ENCODE results near the gene MTREX. TPM values are rescaled to one million over a fixed set of nuclear protein-coding genes. Genes with fewer than 3 reads are reported as not detected.

The MTREX gene
- total and polyA plus RNA-seq, 4 donors = 17.4 to 88.4 (median 35.9) TPM

Other genes starting within 250 kb of the MTREX start
- gene GZMA, start 205.3 kb upstream of the MTREX start, total RNA-seq = 1 to 10 TPM; 2.4 to 4.3 TPM
- gene GZMA, start 205.3 kb upstream of the MTREX start, polyA plus RNA-seq = 1 to 10 TPM; 6.2 to 7.8 TPM
- 10 to 100 TPM; 18.8 to 30.8 TPM for gene GPX8, start 147.8 kb upstream of the MTREX start, total RNA-seq
- gene GPX8, start 147.8 kb upstream of the MTREX start, polyA plus RNA-seq = 1 to 10 TPM; 7.5 to 8.6 TPM
- gene CDC20B, start 134.8 kb upstream of the MTREX start, total RNA-seq = 1 to 10 TPM; 1.4 to 5.7 TPM
- under 1 TPM; 0.28 to 0.42 TPM for gene CDC20B, start 134.8 kb upstream of the MTREX start, polyA plus RNA-seq
- 1 to 10 TPM in 1 of 2 donors, under 1 TPM in 1; 0.31 to 1.7 TPM for gene MCIDAS, start 80.7 kb upstream of the MTREX start, total RNA-seq
- under 1 TPM; 0.23 to 0.93 TPM for gene MCIDAS, start 80.7 kb upstream of the MTREX start, polyA plus RNA-seq
- 1 to 10 TPM; 4.7 to 8.5 TPM for gene CCNO, start 74.4 kb upstream of the MTREX start, total RNA-seq
- 1 to 10 TPM; 3.2 to 5.3 TPM for gene CCNO, start 74.4 kb upstream of the MTREX start, polyA plus RNA-seq
- 10 to 100 TPM; 24.4 to 35.3 TPM for gene DHX29, start 295 bp upstream of the MTREX start, total RNA-seq
- 10 to 100 TPM in 1 of 2 donors, 1 to 10 TPM in 1; 8.0 to 13.7 TPM for gene DHX29, start 295 bp upstream of the MTREX start, polyA plus RNA-seq
- 100 to 1,000 TPM in 1 of 2 donors, 10 to 100 TPM in 1; 67.5 to 129 TPM for gene PLPP1, start 227.0 kb downstream of the MTREX start, total RNA-seq
- gene PLPP1, start 227.0 kb downstream of the MTREX start, polyA plus RNA-seq = 10 to 100 TPM; 51.9 to 54.0 TPM

Measured in lung (tissue), 4 donors.